DND-41 (cell line): ENCODE measurements around the gene PRELID1.

Source experiments
- ATAC-seq: fragments of 200-7000 bp; cut with Tn5 transposase; 3 replicates; pipeline ENCODE4 v1.9.1; 2021; ENCODE audit warnings: low read depth; ENCODE audit not compliant: insufficient read depth
- DNase-seq: peaks from one replicate; pipeline ENCODE4 v3.0.0-alpha.2; 2020
- H2AFZ ChIP-seq: 2 replicates; pipeline ENCODE4 v1.6.0; 2012; ENCODE audit warnings: low read depth, low read length
- H3K27ac ChIP-seq: 2 replicates; pipeline ENCODE4 v1.5.1; 2012; ENCODE audit warnings: low read length, inconsistent platforms
- H3K27me3 ChIP-seq: fragments of 200-600 bp; sonication (generic); 2 replicates; pipeline ENCODE4 v1.6.0; 2012; ENCODE audit warnings: low read length, mild to moderate bottlenecking, inconsistent platforms; ENCODE audit not compliant: insufficient read depth, poor library complexity
- H3K36me3 ChIP-seq: 2 replicates; pipeline ENCODE4 v1.5.1; 2012; ENCODE audit warnings: low read length, inconsistent platforms; ENCODE audit not compliant: insufficient read depth
- H3K4me1 ChIP-seq: 2 replicates; pipeline ENCODE4 v1.5.1; 2012; ENCODE audit warnings: mild to moderate bottlenecking, low read length; ENCODE audit not compliant: insufficient read depth
- H3K4me2 ChIP-seq: 2 replicates; pipeline ENCODE4 v1.6.0; 2012; ENCODE audit warnings: mild to moderate bottlenecking, moderate library complexity, low read length, inconsistent platforms; ENCODE audit not compliant: insufficient read depth
- H3K4me3 ChIP-seq, 2 experiments: fragments of 200-600 bp in 1 of 2; shearing (Covaris generic) in 1 of 2; 2 replicates each; pipeline ENCODE4 v1.5.1; 2012 to 2016; ENCODE audit warnings: inconsistent platforms in 2 of 2, low read length in 2 of 2, mild to moderate bottlenecking in 2 of 2, low read depth in 1 of 2, moderate library complexity in 1 of 2
- H3K79me2 ChIP-seq: 2 replicates; pipeline ENCODE4 v1.6.0; 2012; ENCODE audit warnings: low read length, inconsistent platforms; ENCODE audit not compliant: insufficient read depth
- H3K9ac ChIP-seq: 2 replicates; pipeline ENCODE4 v1.6.0; 2012; ENCODE audit warnings: low read depth, mild to moderate bottlenecking, inconsistent platforms, low read length, moderate library complexity
- H3K9me3 ChIP-seq: 2 replicates; pipeline ENCODE4 v1.5.1; 2012; ENCODE audit warnings: low read length, moderate library complexity, mild to moderate bottlenecking, inconsistent platforms; ENCODE audit not compliant: insufficient read depth, severe bottlenecking
- H4K20me1 ChIP-seq: 2 replicates; pipeline ENCODE4 v1.6.0; 2012; ENCODE audit warnings: low read length; ENCODE audit not compliant: insufficient read depth
- EZH2 ChIP-seq: IDR thresholded peaks from 3 replicates; pipeline ENCODE4 v1.6.1; 2012; ENCODE audit warnings: borderline replicate concordance, low read depth, mild to moderate bottlenecking, moderate library complexity, low read length, inconsistent platforms; ENCODE audit not compliant: severe bottlenecking
- TF ChIP-seq, protein P1 (sequence below): IDR thresholded peaks from 2 replicates; pipeline ENCODE4 v1.5.1; 2012; ENCODE audit warnings: borderline replicate concordance, low read length, moderate library complexity, mild to moderate bottlenecking; ENCODE audit not compliant: poor library complexity, severe bottlenecking; ENCODE audit errors: extremely low read depth

PRELID1 gene

DNA sequence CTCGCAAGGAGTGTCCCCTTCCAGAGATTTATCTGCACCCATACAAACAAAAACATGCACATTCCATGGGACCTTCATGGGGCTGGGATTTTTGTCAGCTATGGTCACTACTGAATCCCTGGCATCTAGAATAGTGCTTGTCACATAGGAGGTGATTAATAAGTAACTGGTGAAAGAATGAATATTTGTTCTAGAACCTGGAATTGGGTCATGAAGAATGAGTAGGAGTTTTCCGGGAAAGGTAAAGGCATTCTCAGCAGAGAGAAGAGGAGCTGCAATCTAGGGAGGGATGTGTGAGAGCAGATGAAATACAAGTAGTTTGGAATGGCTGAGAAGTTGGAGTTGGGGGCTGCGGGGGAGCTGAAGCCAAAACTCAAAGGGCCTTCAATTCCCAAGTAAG, 50.7 kb downstream of the PRELID1 start:
- peaks cover 50% of the 10 kb centered on the region for H3K4me1 ChIP-seq
- no peak overlapping the region for H2AFZ ChIP-seq
- peaks cover 22% of the 10 kb centered on the region for H3K79me2 ChIP-seq
- peaks cover 11% of the 10 kb centered on the region for H4K20me1 ChIP-seq
- H3K27me3 ChIP-seq = no peaks in the 10 kb centered on the region
- no peak overlapping the region for H3K27ac ChIP-seq
- DNase-seq (no peak), ATAC-seq (no peak)
- no peak overlapping the region for H3K4me3 ChIP-seq
- no peak overlapping the region for H3K9ac ChIP-seq
- TF ChIP-seq, protein P1, sequence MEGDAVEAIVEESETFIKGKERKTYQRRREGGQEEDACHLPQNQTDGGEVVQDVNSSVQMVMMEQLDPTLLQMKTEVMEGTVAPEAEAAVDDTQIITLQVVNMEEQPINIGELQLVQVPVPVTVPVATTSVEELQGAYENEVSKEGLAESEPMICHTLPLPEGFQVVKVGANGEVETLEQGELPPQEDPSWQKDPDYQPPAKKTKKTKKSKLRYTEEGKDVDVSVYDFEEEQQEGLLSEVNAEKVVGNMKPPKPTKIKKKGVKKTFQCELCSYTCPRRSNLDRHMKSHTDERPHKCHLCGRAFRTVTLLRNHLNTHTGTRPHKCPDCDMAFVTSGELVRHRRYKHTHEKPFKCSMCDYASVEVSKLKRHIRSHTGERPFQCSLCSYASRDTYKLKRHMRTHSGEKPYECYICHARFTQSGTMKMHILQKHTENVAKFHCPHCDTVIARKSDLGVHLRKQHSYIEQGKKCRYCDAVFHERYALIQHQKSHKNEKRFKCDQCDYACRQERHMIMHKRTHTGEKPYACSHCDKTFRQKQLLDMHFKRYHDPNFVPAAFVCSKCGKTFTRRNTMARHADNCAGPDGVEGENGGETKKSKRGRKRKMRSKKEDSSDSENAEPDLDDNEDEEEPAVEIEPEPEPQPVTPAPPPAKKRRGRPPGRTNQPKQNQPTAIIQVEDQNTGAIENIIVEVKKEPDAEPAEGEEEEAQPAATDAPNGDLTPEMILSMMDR = no peak
- no peak for TF ChIP-seq EZH2
- H3K9me3 ChIP-seq = no peaks in the 10 kb centered on the region
- peaks cover 15% of the 10 kb centered on the region for H3K36me3 ChIP-seq
- no peak overlapping the region for H3K4me2 ChIP-seq

DNA sequence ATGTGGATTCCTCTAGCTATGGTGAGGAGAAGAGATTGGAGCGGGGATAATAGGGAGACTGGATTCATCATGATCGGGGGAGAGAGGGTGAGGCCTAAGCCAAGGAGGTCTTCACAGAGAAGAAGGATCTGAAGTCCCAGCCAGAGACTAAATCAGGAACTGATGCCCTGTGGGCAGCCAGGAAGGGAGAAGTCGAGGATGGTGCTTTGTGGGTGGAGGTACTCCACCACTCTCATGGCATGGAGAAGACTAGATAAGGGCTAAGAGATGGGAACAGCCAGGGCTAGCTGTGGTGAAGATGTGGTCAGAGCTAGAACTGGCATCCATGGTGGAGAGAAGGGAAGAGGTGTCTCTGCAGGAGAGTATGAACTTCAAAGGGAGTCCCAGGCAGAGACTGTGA, 51.1 kb downstream of the PRELID1 start:
- Histone ChIP-seq H3K27me3 (no peaks in the 10 kb centered on the region), H3K4me2 (no peak overlapping the region), H3K4me3 (no peak overlapping the region), H3K36me3 (peaks cover 10% of the 10 kb centered on the region), H3K9ac (no peak overlapping the region), H3K4me1 (peaks cover 46% of the 10 kb centered on the region), H3K9me3 (no peaks in the 10 kb centered on the region), H4K20me1 (peaks cover 11% of the 10 kb centered on the region), H3K27ac (no peak overlapping the region), H2AFZ (no peak overlapping the region), H3K79me2 (peaks cover 17% of the 10 kb centered on the region)
- DNase-seq = no peak
- no peak for TF ChIP-seq EZH2
- TF ChIP-seq, protein P1 = no peak
- ATAC-seq = no peak

DNA sequence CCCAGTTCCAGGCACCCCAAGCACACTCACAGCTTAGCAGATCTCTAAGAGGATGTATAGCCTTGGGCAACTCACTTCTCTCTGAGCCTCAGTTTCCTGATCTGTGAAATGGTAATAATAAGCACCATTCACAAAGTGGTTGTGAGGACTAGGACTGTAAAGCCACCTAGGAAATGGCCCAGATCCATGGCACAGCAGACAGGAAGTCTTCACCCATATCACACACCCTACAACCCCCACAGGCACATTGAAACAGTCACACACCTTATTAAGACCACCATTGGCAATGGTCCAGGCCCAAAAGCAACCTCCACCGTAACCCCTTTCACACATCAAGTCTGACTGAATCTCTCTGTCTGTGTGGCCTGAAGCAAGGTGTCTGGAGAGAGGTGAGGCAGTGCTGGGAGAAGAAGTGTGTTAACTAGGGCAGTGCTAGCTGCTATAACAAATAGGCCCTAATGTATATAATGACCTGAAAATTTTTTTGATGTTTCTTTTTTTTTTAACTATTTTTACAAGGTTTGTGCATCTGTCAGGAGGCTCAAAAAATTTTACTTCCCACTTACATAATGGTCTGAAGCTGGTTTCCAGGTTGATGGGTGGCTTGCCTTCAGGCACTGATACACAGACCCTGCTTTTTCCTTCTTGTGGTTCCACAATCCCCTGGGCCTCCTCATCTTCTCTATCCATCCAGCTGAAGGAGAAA, 51.7 kb downstream of the PRELID1 start:
- H2AFZ ChIP-seq = no peak overlapping the region
- no peak overlapping the region for H3K4me3 ChIP-seq
- H3K4me2 ChIP-seq = no peak overlapping the region
- peaks cover 4% of the 10 kb centered on the region; the same call in 1 of the 2 replicates for H3K36me3 ChIP-seq
- no peak overlapping the region for H3K9ac ChIP-seq
- peaks cover 11% of the 10 kb centered on the region for H3K79me2 ChIP-seq
- peaks cover 40% of the 10 kb centered on the region for H3K4me1 ChIP-seq
- no peak for DNase-seq
- no peak overlapping the region for H3K27ac ChIP-seq
- no peak for TF ChIP-seq EZH2
- TF ChIP-seq, protein P1 = no peak
- no peaks in the 10 kb centered on the region for H3K9me3 ChIP-seq
- ATAC-seq = no peak
- no peaks in the 10 kb centered on the region for H3K27me3 ChIP-seq
- peaks cover 6% of the 10 kb centered on the region for H4K20me1 ChIP-seq

DNA sequence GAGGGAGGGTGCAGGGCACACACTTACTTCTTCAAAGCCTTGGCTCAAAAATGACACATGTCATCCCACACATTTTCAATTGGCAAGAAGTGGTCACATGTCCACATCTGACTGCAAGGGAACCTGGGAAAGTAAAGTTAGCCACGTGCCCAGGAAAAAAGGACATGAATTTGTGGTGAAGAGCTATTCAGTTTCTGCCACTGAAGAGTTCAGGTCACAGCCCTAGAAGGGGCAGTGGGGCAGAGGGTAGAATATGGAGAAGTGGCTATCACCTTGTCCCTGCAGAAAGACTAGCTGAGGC, 52.2 kb downstream of the PRELID1 start:
- Histone ChIP-seq H2AFZ (no peak overlapping the region), H3K4me2 (no peak overlapping the region), H3K79me2 (peaks cover 6% of the 10 kb centered on the region), H3K9ac (no peak overlapping the region), H3K4me3 (no peak overlapping the region), H3K27me3 (no peaks in the 10 kb centered on the region), H4K20me1 (0 out of 2 replicates have a peak, but pooled peaks cover under 1% of the 10 kb centered on the region), H3K9me3 (no peaks in the 10 kb centered on the region), H3K36me3 (peaks cover 4% of the 10 kb centered on the region; the same call in 1 of the 2 replicates), H3K4me1 (peaks cover 35% of the 10 kb centered on the region), H3K27ac (no peak overlapping the region)
- no peak for DNase-seq
- ATAC-seq = no peak
- TF ChIP-seq, protein P1 = no peak
- no peak for TF ChIP-seq EZH2
